GM11168 (cell line): ENCODE results near the gene C9.

ENCODE experiments used
- in situ Hi-C: fragments of 300-500 bp; cut with MboI; formaldehyde crosslinking; loops from one replicate; pipeline ENCODE4 v1.12.0; 2022; ENCODE audit warnings: low sequenced_read_pairs; ENCODE audit not compliant: unreplicated experiment

The C9 gene

GRCh38 chr5:39376293-39376714 is 12.0 kb upstream of the C9 start:
- in situ Hi-C loops: loop anchor here (10.0 kb wide), 1 partner anchor 178 kb away; no protein-coding TSS in a partner anchor

- in situ Hi-C loops: loop anchor here (10.0 kb wide), 1 partner anchor 181 kb away; no protein-coding TSS in a partner anchor
Measured at GRCh38 chr5:39373791-39374190, 9.5 kb upstream of the C9 start.

- in situ Hi-C loops: loop anchor here (10.0 kb wide), 1 partner anchor 184 kb away; no protein-coding TSS in a partner anchor
Measured at GRCh38 chr5:39371367-39371635, 7.0 kb upstream of the C9 start.

GRCh38 chr5:39370555-39371366 is 6.5 kb upstream of the C9 start:
- in situ Hi-C loops: loop anchor here (10.0 kb wide), 1 partner anchor 184 kb away; no protein-coding TSS in a partner anchor

GRCh38 chr5:39369123-39369815 is 5.0 kb upstream of the C9 start:
- in situ Hi-C loops: no loop called here

GRCh38 chr5:39368116-39368515 is 3.8 kb upstream of the C9 start:
- in situ Hi-C loops: no loop called here

GRCh38 chr5:39367711-39368110 is 3.4 kb upstream of the C9 start:
- in situ Hi-C loops: no loop called here

GRCh38 chr5:39363217-39363616 is 1.1 kb downstream of the C9 start:
- in situ Hi-C loops: no loop called here

GRCh38 chr5:39362646-39363045 is 1.6 kb downstream of the C9 start:
- in situ Hi-C loops: no loop called here

- in situ Hi-C loops: no loop called here
Measured at GRCh38 chr5:39361306-39361705, 3.0 kb downstream of the C9 start.

GRCh38 chr5:39360471-39361111 is 3.7 kb downstream of the C9 start:
- in situ Hi-C loops: no loop called here

- in situ Hi-C loops: no loop called here
Measured at GRCh38 chr5:39356263-39356662, 8.0 kb downstream of the C9 start.

- in situ Hi-C loops: no loop called here
Measured at GRCh38 chr5:39355324-39355723, 9.0 kb downstream of the C9 start.

GRCh38 chr5:39353717-39354399 is 10.4 kb downstream of the C9 start:
- in situ Hi-C loops: no loop called here

GRCh38 chr5:39352951-39353350 is 11.3 kb downstream of the C9 start:
- in situ Hi-C loops: no loop called here

GRCh38 chr5:39352170-39352569 is 12.1 kb downstream of the C9 start:
- in situ Hi-C loops: no loop called here

- in situ Hi-C loops: no loop called here
Measured at GRCh38 chr5:39349484-39349883, 14.8 kb downstream of the C9 start.

- in situ Hi-C loops: no loop called here
Measured at GRCh38 chr5:39342460-39342859, 21.8 kb downstream of the C9 start.

GRCh38 chr5:39341896-39342295 is 22.4 kb downstream of the C9 start:
- in situ Hi-C loops: no loop called here

GRCh38 chr5:39340506-39340905 is 23.8 kb downstream of the C9 start:
- in situ Hi-C loops: no loop called here
